Right atrium auricular region (tissue), 2 donors: ENCODE results near the gene MGA. TPM values are rescaled to one million over a fixed set of nuclear protein-coding genes. Genes with fewer than 3 reads are reported as not detected.

Experiments
- DNase-seq: peaks from one replicate; pipeline ENCODE4 v3.0.0-alpha.2; 2019; ENCODE audit warnings: low spot score
- H3K27ac ChIP-seq, 2 donors: fragments of 200-600 bp; sonication (generic); 1 replicate in 1 of 2; 2 replicates in 1 of 2; pipeline ENCODE4 v1.5.1; 2016 to 2019
- H3K27me3 ChIP-seq, 2 donors: fragments of 200-600 bp; sonication (generic); one replicate each; pipeline versions ENCODE4 v1.5.1 to v1.6.0; 2017 to 2019
- H3K36me3 ChIP-seq: fragments of 200-600 bp; sonication (generic); one replicate; pipeline ENCODE4 v1.5.1; 2016
- H3K4me1 ChIP-seq, 2 donors: fragments of 200-600 bp; sonication (generic); one replicate each; pipeline versions ENCODE4 v1.5.1 to v1.6.0; 2017 to 2019
- H3K4me3 ChIP-seq, 2 donors: fragments of 200-600 bp; sonication (generic); 1 replicate in 1 of 2; 2 replicates in 1 of 2; pipeline ENCODE4 v1.5.1; 2017 to 2019; ENCODE audit warnings: mild to moderate bottlenecking in 1 of 2, moderate library complexity in 1 of 2
- H3K9me3 ChIP-seq, 2 donors: fragments of 200-600 bp; sonication (generic); one replicate each; pipeline ENCODE4 v1.5.1; 2019
- total RNA-seq, 2 donors: library from RNA; depleted of rRNA; stranded (reverse); fragments of >200 nt; gene quantifications; one replicate each; pipeline ENCODE4 v1.1.0, GENCODE V29; 2016
- TF ChIP-seq, protein P1 (sequence below), 2 donors: fragments of 200-600 bp; sonication (generic); IDR thresholded peaks; one replicate each; pipeline ENCODE4 v1.5.1; 2019; ENCODE audit warnings: antibody characterized with exemption in 2 of 2

The MGA gene
- total RNA-seq, 2 donors from 2014 or later: 40.1 to 40.3 TPM

DNA sequence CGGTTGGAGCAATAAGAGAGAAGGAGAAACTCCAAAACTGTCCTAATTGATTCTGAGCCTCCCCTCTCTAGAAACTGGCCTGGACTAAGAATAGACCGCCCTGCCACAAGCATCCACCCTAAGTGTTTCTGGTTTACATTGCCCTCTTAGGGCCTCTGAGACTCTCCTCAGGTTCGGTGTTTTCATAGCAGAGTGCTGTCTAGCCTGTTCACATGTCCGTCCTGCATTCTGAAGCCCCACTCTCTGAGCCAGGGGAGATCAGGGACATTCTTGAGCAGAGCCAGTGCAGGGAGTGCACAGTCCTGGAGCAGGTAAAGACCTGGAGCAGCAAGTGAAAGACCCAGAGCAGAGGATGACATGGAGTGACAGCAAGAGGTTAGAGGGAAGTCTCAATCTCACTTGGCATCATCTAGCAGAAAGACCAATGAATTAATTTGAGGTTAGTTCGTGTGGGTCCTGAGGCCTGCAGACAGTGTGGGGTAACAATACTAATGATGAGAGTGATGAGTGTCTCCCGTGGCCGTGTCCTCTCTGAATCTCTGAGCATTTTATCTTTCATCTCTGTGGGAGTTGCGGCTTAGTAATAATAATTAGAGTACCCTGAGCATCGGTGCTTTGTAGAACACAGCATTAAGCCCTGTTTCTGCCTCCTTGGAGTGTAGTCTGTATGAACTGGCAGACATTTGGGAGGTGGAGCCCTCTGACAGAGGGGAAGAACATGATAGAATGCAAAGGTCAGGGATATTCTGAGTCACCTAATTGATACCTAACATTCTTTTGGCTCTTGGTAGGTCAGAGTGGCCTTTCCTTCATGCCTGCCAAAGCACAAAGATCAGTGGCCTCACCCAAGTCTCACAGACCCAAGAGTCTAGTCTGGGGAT is 138.6 kb downstream of the MGA start:
- TF ChIP-seq, protein P1, sequence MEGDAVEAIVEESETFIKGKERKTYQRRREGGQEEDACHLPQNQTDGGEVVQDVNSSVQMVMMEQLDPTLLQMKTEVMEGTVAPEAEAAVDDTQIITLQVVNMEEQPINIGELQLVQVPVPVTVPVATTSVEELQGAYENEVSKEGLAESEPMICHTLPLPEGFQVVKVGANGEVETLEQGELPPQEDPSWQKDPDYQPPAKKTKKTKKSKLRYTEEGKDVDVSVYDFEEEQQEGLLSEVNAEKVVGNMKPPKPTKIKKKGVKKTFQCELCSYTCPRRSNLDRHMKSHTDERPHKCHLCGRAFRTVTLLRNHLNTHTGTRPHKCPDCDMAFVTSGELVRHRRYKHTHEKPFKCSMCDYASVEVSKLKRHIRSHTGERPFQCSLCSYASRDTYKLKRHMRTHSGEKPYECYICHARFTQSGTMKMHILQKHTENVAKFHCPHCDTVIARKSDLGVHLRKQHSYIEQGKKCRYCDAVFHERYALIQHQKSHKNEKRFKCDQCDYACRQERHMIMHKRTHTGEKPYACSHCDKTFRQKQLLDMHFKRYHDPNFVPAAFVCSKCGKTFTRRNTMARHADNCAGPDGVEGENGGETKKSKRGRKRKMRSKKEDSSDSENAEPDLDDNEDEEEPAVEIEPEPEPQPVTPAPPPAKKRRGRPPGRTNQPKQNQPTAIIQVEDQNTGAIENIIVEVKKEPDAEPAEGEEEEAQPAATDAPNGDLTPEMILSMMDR (IDR thresholded peaks at IDR 0.05): no peak
- Histone ChIP-seq H3K27me3 (no peaks in the 10 kb centered on the region), H3K36me3 (peaks cover 4% of the 10 kb centered on the region), H3K27ac (no peak overlapping the region), H3K9me3 (no peaks in the 10 kb centered on the region), H3K4me1 (peaks cover 0 to 21% of the 10 kb centered on the region in 2 donors), H3K4me3 (no peak overlapping the region)
- no peak for DNase-seq

DNA sequence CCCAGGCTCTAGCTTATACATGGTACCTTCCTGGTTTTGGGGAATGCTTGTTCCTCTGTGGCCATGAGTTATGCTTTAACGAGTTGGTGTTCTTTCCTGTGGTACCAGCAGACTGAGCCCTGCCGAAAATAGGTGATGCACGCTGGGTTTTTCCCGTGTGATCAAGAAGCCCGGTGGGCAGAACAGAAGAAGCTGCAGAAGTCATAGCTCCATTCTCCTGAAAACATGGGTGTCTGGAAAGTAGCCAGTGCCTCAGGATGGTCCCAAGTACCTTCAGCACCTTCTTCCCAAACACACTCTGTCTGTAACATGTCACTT is 139.2 kb downstream of the MGA start:
- TF ChIP-seq, protein P1 (IDR thresholded peaks at IDR 0.05): no peak
- Histone ChIP-seq H3K4me3 (no peak overlapping the region), H3K9me3 (no peaks in the 10 kb centered on the region), H3K4me1 (peaks cover 0 to 25% of the 10 kb centered on the region in 2 donors), H3K36me3 (peaks cover 4% of the 10 kb centered on the region), H3K27me3 (no peaks in the 10 kb centered on the region), H3K27ac (no peak overlapping the region)
- DNase-seq: no peak

DNA sequence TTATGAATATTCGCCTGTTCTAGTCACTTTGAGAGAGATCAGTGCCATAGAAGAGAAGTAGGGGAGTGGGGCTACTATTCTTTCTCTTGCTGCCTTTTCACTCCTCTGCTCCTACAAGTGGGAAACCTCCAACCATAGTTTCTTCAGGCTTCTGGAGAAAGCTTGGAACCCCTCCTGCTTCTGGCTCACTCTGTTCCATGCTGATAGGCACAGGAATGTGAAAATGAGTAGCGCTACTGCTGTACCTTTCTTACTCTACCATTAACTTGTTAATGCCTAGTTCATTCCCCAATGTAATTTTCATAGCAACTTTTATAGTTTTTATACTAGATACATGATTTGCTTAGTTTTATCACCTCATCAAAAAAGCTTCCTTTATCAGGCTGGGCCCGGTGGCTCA is 141.0 kb downstream of the MGA start:
- no peak for DNase-seq
- no peak overlapping the region for H3K27ac ChIP-seq

GRCh38 chr15:41801850-41802455 is 141.7 kb downstream of the MGA start:
- Histone ChIP-seq H3K4me3 (no peak overlapping the region), H3K27ac (no peak overlapping the region), H3K4me1 (peaks cover 0 to 31% of the 10 kb centered on the region in 2 donors), H3K27me3 (no peaks in the 10 kb centered on the region), H3K9me3 (no peaks in the 10 kb centered on the region), H3K36me3 (peaks cover 4% of the 10 kb centered on the region)
- TF ChIP-seq, protein P1 (IDR thresholded peaks at IDR 0.05): no peak
- DNase-seq: no peak

More for the DNA sequence above, 141.0 kb downstream of the MGA start:
- Histone ChIP-seq H3K4me1 (peaks cover 0 to 32% of the 10 kb centered on the region in 2 donors), H3K36me3 (peaks cover 4% of the 10 kb centered on the region), H3K9me3 (no peaks in the 10 kb centered on the region), H3K4me3 (no peak overlapping the region), H3K27me3 (no peaks in the 10 kb centered on the region)
- TF ChIP-seq, protein P1 (IDR thresholded peaks at IDR 0.05): no peak

GRCh38 chr15:41804361-41804760 is 144.2 kb downstream of the MGA start:
- H3K36me3 ChIP-seq: peaks cover 4% of the 10 kb centered on the region
- TF ChIP-seq, protein P1 (IDR thresholded peaks at IDR 0.05): no peak
- peaks cover 0 to 23% of the 10 kb centered on the region in 2 donors for H3K4me1 ChIP-seq
- no peak overlapping the region for H3K4me3 ChIP-seq
- H3K27me3 ChIP-seq: no peaks in the 10 kb centered on the region
- no peaks in the 10 kb centered on the region for H3K9me3 ChIP-seq
- no peak for DNase-seq
- no peak overlapping the region for H3K27ac ChIP-seq
